GM19438 (cell line): ENCODE data around the gene RIN3.
A peak's percentile ranks its signal among the peaks of the same experiment; 100 is the strongest.

Source experiments
- ATAC-seq: cut with Tn5 transposase; IDR thresholded peaks from one replicate; pipeline ENCODE4 v1.9.1; 2021; ENCODE audit warnings: low read depth; ENCODE audit not compliant: unreplicated experiment

RIN3 gene

GRCh38 chr14:92507174-92507768, 6.3 kb upstream of the RIN3 start:
- ATAC-seq = peak; percentile 70

GRCh38 chr14:92510972-92511371, 2.6 kb upstream of the RIN3 start:
- no peak for ATAC-seq

DNA sequence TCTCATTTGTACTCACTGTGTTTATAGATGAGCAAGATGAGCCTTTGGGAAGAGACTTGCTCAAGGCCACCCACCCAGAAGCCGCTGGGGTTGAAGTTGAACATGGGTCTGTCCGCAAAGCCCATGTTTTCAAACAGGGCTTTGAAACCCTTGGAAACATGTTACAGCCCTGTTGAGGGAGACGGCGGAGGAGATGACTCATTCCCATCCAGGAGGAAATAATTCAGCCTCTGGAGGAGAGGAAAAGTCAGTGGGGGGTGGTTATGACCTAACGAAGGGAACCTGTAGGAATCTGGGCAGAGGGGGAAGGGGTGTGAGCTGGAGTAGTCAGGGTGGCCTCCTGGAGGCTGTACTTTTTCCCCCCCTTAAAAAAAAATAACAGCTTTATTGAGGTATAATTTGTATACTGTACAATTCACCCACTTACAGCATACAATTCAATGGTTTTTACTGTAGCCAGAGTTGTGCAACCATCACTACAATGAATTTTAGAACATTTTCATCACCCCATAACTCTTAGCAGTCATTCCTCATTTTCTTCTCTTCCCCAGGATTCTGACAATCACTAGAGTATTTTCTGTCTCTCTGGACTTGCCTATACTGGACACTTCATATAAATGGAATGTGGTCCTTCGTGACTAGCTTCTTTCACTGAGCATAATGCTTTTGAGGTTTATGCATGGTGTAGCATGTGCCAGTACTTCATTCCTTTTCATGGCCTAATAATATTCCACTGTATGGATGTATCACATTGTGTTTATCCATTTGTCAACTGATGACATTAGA, 1.9 kb upstream of the RIN3 start:
- no peak for ATAC-seq

DNA sequence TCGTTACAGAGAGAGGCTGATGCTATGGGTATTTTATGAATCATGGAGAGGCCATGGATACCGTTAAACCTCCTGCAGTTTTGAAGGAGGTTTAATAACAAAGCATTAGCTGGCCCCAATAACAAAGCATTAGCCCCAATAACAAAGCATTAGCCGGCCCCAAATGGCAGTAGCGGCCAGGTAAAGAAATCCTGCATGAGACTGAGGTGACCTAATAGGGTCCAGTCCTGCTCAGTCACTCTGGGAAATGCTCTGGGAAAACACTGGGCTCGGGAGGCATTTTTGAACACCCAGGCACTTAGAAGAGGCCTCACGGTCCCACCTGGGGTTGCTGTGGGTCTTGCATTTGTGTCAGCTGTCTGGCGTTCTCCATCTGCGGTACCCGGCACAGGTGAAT, 776 bp upstream of the RIN3 start:
- no peak for ATAC-seq

DNA sequence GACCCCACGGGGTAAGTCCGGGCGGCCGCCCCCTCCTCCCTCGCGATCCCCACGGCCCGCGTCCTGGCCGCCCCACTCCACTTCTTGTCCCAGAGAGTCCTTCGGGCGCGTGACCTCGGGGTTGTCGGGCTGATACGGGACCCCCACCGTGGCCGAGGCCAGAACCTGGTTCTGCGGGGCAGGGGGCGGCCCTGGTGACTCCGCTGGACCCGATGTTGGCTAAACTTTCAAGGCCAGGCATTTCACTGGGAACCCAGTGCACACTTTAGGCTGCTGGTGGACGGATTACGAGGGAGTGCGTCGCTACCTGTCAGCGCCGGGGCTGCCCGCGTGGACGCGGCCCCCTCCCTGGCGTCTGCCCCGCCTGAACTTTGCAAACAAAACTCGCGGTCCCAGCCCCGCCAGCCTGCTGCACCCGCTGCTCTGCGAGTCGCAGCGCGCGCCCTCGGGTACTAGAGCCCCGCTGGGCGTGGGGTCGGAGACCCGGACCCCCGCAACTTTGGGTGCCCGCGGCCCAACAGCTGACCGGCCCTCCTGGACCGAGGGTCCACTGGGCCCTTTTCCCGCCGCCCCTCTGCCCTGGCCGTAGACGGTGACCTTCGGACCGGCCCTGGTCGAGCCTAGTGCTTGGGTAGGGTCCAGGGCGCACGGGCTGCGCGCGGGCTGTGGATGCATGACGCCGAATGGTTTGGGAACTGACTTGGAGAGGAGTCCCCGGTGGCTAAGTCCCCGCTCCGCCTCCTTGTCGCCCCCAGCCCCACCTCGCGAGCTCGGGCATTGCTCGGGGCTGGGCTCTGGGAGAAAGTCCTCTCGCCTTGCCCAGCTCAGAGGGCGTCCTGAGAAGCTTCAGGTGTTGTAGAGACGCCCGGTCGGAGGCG, 624 bp downstream of the RIN3 start:
- ATAC-seq = peak; percentile 27

DNA sequence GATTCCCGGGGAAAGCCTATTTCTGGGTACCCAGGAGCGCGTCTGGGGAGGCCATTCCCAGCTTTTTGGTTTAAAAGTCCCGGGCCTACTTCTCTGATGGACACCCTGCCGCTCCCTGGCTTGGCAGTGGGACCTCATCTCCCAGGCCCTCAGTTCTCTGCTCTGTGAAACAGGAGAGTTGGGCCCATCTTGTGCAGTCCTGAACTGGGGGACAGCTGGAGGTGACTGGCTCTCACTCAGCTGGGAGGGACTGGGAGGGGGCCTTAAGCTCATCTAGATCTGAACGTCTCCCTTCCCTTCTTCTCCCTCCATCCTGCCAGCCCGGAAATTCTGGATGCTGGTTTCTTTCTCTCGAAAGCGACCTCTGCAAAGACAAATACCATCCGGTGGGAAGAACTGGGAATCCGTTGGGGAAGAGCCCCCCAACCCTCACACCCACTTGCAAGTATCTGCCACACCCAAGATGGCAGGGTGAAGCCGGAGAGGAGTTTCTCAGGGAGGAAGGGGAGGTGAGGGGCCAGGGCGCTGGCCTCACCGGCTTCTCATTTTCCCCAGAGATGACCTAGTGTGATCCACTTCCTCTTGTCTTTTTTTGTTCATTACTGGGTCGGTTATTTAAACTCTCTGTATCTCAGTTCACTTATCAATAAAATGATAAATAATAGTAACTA, 1.4 kb downstream of the RIN3 start:
- ATAC-seq = no peak

DNA sequence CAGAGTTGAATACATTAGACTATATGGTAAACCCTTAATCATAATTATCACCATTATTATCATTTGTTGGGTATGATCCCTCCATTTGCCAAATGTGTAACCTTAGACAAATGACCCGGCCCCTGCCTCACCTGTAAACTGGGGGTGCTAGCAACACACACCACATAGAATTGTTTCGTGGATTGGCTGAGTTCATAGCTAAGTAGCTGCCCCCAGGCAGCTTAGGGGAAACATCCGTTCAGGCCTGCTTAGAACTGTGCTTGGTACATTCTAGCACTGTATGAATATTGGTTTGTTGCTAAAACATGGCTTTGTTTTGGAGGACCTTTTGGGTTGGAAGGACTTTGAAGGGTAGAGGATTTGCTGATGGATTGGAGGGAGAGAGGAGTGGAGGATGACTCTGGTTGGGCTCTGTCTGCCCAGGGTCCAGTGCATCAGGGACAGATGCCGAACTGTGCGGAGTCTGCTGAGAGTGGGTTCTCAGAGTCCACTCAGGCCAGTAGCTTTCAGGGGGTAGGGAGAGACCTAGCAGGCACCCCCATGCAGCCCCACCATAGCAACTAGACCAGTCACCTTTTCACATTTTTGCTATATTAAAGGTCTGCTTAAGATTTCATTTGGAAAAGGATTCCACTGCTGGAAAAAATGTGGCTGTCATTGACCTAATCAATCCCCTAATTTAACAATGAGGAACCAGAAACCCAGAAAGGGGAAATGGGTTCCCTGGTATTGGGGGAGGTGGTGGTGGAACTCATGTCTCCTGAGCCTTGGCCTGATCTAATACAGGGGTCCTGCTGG, 2.2 kb downstream of the RIN3 start:
- ATAC-seq = no peak

DNA sequence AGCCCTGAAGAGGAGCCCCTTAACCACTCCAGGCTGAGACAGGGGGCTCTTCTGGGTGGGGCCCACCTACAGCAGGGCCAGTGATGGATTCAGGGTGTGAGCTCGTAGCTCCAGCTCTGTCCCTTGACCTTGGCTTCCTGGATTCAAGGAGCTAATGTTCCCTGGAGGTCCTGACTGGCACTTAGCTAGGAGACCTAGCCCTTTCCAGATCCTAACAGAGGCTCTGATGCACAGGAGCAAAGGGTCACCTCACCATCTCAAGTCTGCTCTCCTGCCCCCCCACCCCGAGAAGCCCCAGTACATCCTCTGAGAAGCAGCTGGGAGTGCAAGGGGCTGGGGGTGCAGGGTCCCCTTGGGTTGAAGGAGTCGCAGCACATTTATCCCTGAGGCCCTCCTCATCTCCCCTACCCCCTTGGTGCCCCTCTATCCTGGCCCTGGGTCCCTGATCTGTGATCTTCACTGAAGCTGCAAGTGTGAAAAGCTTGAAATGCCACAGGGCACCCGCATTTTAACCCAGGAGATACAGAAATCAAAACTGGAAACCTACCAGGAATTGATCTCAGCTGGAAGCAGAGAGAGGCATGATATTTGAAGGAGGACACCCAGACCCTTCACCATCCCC, 2.9 kb downstream of the RIN3 start:
- no peak for ATAC-seq

GRCh38 chr14:92516966-92517506, 3.5 kb downstream of the RIN3 start:
- no peak for ATAC-seq

- no peak for ATAC-seq
These were observed 4.2 kb downstream of the RIN3 start for GRCh38 chr14:92517761-92518160.

DNA sequence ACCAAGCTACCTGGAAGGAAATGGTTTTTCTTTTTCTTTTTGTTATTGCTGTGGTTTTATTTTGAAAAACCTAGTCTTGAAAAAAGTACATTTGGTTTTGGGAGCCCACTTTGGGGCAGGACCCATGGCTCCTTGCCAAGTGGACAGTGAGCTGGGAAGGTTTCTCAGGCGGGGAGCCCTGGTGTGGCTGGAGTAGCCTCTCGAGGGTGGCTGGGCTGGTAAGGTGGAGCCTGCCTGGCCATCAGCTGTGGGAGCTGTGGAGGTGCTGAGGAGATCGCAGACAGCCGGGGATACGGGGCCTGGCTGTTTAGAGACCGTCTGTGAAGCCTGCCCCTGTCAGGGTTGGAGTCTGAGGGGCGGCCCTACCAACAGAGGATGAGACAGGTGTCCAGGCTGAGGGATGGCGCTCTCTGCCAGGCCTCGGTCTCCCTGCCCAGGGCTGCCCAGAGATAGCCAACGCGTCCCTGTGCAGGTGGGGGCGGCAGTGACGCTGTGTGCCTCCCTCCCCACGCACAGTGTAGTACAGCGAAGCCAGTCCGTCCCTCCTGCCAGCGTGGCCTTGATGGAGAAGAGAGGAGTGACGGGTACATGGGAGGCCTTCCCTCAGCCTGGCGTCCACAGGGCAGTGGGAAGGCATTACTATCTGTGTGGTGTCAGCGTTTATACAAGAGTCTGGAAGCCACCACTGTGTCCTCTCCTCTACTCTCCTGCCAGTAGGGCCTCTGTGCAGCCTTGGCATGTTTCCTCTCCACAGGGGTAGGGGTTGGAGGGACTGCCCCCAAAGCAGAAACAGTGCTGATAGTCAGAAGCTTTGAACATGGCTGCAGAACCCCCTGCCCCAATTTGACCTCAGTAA, 5.9 kb downstream of the RIN3 start:
- ATAC-seq = peak; percentile 17

- ATAC-seq = peak; percentile 78
These were observed 6.8 kb downstream of the RIN3 start for GRCh38 chr14:92520102-92521057.

- ATAC-seq = no peak
These were observed 7.5 kb downstream of the RIN3 start for GRCh38 chr14:92521058-92521415.

DNA sequence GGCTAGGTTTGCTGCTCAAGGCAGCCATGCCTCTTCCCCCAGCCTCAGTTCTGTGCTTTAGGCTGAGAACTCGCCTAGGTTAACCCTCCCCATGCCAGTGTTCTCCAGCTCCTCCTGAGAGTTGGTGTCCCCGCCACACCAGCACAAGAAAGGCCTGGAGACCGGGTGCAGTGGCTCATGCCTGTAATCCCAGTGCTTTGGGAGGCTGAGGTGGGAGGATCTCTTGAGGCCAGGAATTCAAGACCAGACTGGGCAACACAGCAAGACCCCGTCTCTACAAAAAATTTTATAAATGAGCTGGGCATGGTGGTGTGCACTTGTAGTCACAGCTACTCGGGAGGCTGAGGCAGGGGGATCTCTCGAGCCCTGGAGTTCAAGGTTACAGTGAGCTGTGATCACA, 10.2 kb downstream of the RIN3 start:
- no peak for ATAC-seq

DNA sequence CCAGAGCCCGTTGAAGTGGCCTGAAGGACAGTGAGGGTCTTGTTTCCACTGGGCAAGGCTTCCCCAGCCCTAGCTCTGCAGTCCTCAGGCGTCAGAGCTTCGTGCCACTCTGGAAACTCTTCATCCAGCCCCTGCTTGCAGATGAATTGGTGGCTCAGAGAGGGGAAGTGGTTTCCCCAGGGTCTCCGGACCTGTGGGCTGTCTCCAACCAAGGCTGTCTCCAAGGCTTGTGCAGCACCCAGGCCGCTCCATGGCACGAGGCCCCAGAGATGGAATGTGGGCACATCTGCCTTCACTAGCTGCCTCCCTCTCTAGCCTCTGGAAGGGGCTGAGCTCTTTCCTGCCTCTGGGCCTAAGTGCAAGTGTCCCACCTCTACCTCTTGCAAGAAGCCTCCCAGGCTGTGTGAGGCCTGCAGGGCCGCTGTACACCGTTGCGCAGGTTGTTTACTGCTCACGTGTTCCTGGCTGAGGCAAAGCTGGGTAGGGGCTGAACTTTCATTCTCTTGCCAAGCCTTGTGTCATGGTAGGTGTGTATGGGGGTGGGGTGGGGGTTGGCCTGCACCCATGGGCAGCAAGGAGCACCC, 11.1 kb downstream of the RIN3 start:
- ATAC-seq = no peak

DNA sequence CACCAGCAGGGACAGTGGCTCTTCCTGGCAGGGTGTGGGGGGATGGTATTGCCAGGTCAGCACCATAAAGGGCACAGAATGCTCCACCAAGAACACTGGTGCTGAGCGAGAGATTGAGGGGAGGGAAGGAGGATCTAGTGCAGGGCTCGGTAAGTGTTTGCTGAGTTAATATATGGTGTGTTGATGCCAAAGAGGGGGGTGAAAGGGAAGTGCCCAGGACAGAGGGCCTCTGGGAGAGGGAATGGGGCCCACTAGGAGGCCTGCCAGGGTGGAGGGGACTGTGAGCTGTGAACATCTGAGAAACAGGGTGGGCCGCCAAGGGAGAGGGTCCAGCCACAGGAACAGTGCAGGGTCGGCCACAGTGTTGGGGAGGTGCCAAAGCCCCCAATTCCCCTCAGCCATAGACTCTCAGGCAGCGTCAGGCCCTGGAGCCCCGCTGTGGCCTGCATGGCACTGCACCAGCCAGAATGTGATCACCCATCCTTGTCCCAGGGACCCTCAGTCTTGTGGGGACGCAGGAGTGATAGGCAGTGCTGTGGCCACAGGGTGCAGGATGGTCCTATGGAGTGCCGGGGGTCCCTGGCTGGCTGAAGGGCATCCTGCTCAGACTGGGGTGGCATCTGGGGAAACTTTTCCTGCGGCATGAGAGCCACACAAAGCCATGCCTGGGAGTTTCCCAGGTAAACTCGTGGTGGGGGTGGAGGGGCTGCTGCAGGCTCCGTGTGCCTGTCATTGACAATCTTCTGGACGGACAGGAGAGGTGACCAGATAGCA, 11.9 kb downstream of the RIN3 start:
- no peak for ATAC-seq
